Tongue (tissue), 2 donors: Measurements from ENCODE around the gene EFHC2. TPM values are rescaled to one million over a fixed set of nuclear protein-coding genes. Genes with fewer than 3 reads are reported as not detected.
"Not testable (repeated sequence)": the region's sequence is repeated elsewhere in the genome, so short reads cannot be mapped to it uniquely, and the experiment has no call there.

ENCODE experiments used
- DNase-seq: peaks from one replicate; pipeline ENCODE4 v3.0.0-alpha.2; 2015
- total RNA-seq: library from RNA; depleted of rRNA; stranded (reverse); fragments of >200 nt; gene quantifications from one replicate; pipeline ENCODE4 v1.2.3, GENCODE V29; 2014

EFHC2 gene
- total RNA-seq, 1 donor from 2014 or later, result 1.9 TPM

GRCh38 chrX:44290718-44291117, 52.8 kb downstream of the EFHC2 start:
- DNase-seq, result no peak

- DNase-seq, result no peak
Measured at GRCh38 chrX:44282753-44283152, 60.7 kb downstream of the EFHC2 start.

GRCh38 chrX:44280116-44280515, 63.4 kb downstream of the EFHC2 start:
- no peak for DNase-seq

- DNase-seq, result peak; percentile 1
Measured at GRCh38 chrX:44274096-44274495, 69.4 kb downstream of the EFHC2 start.

GRCh38 chrX:44267861-44268260, 75.6 kb downstream of the EFHC2 start:
- no peak for DNase-seq

- no peak for DNase-seq
Measured at GRCh38 chrX:44267116-44267515, 76.4 kb downstream of the EFHC2 start.

- DNase-seq, result no peak
Measured at GRCh38 chrX:44265559-44265958, 77.9 kb downstream of the EFHC2 start.

- no peak for DNase-seq
Measured at GRCh38 chrX:44264936-44265335, 78.5 kb downstream of the EFHC2 start.

- no peak for DNase-seq
Measured at GRCh38 chrX:44261286-44261685, 82.2 kb downstream of the EFHC2 start.

- DNase-seq, result no peak
Measured at GRCh38 chrX:44260609-44261008, 82.9 kb downstream of the EFHC2 start.

- DNase-seq, result not testable (repeated sequence)
Measured at GRCh38 chrX:44255742-44256141, 87.7 kb downstream of the EFHC2 start.

GRCh38 chrX:44253575-44253942, 89.9 kb downstream of the EFHC2 start:
- no peak for DNase-seq

GRCh38 chrX:44252688-44253574, 90.5 kb downstream of the EFHC2 start:
- peak; percentile 27 for DNase-seq

GRCh38 chrX:44247468-44247867, 96.0 kb downstream of the EFHC2 start:
- DNase-seq, result no peak

- DNase-seq, result no peak
Measured at GRCh38 chrX:44246826-44247225, 96.6 kb downstream of the EFHC2 start.

- no peak for DNase-seq
Measured at GRCh38 chrX:44245733-44246132, 97.7 kb downstream of the EFHC2 start.

GRCh38 chrX:44244008-44244407, 99.5 kb downstream of the EFHC2 start:
- DNase-seq, result peak; percentile 49

- no peak for DNase-seq
Measured at GRCh38 chrX:44241546-44241945, 101.9 kb downstream of the EFHC2 start.

- no peak for DNase-seq
Measured at GRCh38 chrX:44240036-44240435, 103.4 kb downstream of the EFHC2 start.

GRCh38 chrX:44239036-44239435, 104.4 kb downstream of the EFHC2 start:
- no peak for DNase-seq

- DNase-seq, result no peak
Measured at GRCh38 chrX:44235534-44235933, 107.9 kb downstream of the EFHC2 start.

GRCh38 chrX:44234541-44234940, 108.9 kb downstream of the EFHC2 start:
- no peak for DNase-seq

GRCh38 chrX:44234116-44234515, 109.4 kb downstream of the EFHC2 start:
- DNase-seq, result no peak

- DNase-seq, result peak; percentile 17
Measured at GRCh38 chrX:44232081-44232480, 111.4 kb downstream of the EFHC2 start.
